HG02571 (cell line): Measurements from ENCODE around the gene CD109.
A peak's percentile ranks its signal among the peaks of the same experiment; 100 is the strongest.

ENCODE experiments used
- ATAC-seq: cut with Tn5 transposase; IDR thresholded peaks from one replicate; pipeline ENCODE4 v1.9.1; 2021; ENCODE audit warnings: mild to moderate bottlenecking, moderate library complexity; ENCODE audit not compliant: unreplicated experiment

CD109 gene

GRCh38 chr6:73724389-73724788 lies 28.4 kb downstream of the CD109 start:
- ATAC-seq, result no peak

DNA sequence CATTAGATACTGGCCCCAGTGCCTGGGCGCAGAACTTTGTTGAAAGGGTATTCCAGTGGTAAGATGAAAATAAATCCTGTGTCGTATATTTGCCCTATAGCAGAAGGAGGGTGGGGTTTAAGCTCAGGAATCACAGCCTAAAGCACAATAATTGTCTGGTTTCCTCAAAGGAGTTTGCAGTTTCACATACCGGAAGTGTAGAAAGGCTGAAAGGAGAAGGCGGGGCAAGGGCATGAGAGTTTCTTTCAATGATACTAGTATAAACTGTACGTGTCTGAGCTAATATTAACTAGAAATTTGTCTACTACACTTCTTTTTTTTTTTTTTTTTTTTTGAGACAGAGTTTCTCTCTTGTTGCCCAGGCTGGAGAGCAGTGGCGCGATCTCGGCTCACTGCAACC lies 29.2 kb downstream of the CD109 start:
- peak; percentile 53 for ATAC-seq

DNA sequence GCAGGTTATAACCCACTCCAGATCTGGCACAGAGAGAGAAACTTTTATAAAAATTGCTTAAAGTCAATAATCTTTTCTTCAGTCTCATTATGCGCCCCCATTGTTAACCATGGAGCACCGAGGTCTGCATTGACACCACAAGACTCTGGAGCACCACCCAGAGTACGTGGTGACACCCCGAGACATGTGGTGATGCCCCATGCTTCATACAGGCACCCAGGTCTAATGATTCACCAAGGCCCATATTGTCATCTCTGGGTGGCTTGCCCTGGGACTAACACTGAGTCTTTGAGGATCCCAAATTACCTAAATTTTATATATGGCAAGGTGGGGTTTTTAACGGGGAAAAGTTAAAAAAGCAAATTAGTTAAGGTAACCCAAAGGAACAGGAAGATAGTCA lies 31.1 kb downstream of the CD109 start:
- no peak for ATAC-seq

DNA sequence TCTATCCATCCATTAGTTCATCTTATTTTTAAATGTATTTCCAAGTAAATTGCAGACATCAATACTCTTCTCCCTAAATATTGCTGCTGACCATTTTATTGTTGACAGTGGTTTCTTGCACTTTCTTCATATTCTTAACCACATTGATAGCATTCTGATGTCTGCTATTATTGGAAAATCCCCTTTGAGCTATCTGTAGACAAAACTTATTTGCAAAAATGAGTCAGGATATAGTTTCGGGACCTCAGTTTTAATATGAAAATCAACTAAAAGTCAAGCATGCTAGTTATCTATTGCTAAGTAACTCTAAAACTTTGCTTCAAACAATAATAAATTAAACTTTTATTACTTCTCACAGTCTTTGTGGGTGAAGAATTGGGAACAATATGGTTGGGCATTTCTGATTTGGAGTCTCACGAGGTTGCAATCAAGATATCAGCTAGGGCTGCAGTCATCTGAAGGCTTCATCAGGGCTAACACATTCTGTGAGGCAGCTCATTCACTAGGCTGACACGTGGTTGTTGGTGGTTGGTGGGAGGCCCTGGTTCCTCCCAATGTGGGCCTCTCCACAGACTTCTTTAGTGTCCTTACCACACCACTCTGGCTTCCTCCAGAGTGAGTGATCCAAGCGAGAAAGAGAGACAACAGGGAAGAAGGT lies 32.7 kb downstream of the CD109 start:
- peak; percentile 38 for ATAC-seq

GRCh38 chr6:73731285-73731684 lies 35.3 kb downstream of the CD109 start:
- no peak for ATAC-seq

- peak; percentile 77 for ATAC-seq
Observed at GRCh38 chr6:73732845-73733675, 37.1 kb downstream of the CD109 start.

DNA sequence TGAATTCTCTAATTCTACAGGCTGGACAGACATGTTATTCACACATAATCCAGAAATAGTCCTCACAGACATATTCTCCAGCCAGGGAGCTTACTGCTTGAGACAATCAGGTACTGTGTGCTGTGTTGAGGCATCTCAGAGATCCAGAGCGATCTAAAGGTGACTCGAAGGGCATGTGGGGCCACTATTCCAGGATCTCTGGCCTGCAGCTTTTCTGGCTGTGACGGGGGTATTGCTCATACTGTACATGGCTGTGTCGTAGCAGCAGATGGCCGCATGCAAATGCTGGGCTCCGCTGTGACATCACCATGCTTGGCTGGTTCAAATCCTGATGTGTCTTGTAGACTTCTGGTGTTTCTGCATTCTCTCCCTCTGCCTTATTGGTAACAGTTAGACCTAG lies 37.8 kb downstream of the CD109 start:
- no peak for ATAC-seq

DNA sequence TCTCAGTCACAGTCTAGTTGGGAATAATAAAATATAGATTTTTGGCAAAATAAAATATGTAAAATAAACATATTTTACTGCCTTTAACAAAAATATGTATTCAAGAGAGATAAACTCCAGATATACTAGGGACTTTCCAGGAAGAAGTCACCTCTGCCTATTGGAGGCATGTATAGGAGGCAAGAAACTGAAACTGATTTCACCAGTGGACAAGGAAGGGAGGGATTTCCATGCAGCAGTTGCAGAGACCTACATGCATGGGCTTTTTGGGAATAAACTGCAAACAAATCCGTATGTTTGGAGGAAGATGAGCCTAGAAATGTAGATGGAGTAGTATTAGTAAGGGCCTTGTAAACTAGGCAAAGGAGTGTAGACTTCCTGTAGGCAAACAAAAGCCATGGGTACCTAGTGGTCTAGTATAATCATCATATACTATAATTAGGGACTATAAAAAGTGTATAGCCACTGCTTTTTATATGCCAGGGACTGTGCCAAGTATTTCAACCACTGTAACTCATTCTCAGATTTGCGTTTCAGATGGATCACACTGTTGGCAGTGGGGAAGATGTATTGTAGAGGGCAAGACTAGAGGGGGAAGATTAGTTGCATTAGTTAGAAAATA lies 38.9 kb downstream of the CD109 start:
- ATAC-seq, result no peak

DNA sequence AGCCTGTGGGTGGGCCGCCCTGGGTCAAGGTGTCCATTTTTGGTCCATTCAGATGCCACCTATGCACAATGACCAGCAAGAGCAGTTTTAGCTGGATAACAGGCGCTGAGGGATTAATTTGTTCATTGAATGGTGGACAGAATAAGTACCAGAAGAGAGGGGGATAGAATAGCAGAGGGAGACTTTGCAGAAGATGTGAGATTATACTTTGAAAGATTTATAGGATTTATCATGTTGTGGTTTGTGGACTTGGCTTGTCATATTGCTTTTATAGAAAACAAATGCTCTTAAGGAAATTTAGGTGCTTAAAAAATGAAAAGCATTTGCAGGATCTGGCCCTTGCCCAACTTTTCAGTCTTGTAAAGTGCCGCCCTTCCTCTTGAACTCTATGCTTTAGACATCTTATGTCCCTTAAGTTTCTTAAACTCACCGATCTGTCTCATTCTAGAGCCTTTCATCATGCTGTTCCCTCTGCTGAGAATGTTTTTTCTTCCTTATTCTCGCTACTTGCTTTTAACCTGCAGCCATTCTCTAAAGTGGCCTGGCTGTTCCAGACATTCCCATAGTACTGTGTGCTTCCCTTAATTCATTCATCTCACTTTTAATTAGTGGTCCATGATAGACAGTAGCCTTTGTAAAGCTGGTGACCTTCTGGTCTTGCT lies 42.5 kb downstream of the CD109 start:
- no peak for ATAC-seq

DNA sequence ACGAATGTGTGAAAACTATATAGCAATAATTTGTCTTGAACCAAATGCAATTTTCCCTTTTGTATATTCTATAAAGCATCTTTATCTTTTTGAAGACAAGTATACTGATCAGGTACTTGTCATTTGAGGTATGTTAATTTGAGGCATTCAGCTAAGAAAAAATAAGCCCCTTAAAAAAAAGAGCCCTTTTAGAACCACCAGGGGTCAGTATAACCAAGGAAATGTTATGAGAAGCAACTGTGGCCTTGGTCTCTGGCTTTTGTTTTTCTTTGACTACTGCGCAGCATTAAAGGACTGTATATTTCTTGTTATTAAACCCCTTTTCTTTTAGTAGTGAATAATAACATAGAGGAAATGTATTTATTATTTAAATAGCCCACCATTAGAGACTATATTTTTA lies 43.1 kb downstream of the CD109 start:
- ATAC-seq, result peak; percentile 64

GRCh38 chr6:73742433-73742832 lies 46.4 kb downstream of the CD109 start:
- no peak for ATAC-seq

DNA sequence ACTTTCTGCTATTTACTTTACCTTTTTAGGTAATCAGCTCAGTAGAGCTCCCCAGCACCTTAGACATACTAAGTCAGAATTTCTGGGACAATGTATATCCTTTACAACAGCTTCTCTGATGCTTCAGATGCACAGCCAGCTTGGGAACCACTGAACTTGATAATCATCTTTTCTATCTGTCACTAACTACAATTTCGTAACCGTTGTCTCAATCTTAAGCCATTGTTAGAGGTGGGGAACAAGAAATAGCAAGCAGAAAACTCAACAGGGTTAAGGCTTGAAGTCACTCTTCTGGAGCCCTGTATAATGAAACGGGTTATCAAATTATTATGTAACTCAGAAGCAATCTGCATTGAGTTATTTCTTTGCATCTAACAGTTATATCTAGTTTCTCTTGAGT lies 47.1 kb downstream of the CD109 start:
- ATAC-seq, result no peak

GRCh38 chr6:73743556-73743955 lies 47.6 kb downstream of the CD109 start:
- ATAC-seq, result no peak

GRCh38 chr6:73746787-73747186 lies 50.8 kb downstream of the CD109 start:
- ATAC-seq, result no peak

DNA sequence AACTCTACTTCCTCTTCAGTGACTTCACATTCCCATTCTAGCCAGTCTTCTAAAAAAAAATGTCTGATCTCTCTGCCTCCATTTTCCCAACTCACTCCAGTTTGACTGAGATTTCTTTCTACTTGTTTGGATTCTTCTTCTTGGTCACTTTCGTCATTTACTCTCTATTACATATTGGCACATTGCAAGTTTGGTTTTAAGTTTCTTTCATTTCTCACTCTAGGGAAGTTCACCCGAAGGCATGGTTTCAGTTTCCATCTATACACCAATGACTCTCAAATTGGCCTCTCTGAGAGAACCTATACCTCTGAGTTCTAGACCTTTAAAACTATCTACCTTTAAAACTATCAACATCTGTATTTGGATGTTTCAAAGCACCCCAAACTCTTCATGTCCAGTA lies 51.3 kb downstream of the CD109 start:
- ATAC-seq, result peak; percentile 99

GRCh38 chr6:73752943-73753342 lies 56.9 kb downstream of the CD109 start:
- ATAC-seq, result no peak

- ATAC-seq, result no peak
Observed at GRCh38 chr6:73766040-73766439, 70.0 kb downstream of the CD109 start.

DNA sequence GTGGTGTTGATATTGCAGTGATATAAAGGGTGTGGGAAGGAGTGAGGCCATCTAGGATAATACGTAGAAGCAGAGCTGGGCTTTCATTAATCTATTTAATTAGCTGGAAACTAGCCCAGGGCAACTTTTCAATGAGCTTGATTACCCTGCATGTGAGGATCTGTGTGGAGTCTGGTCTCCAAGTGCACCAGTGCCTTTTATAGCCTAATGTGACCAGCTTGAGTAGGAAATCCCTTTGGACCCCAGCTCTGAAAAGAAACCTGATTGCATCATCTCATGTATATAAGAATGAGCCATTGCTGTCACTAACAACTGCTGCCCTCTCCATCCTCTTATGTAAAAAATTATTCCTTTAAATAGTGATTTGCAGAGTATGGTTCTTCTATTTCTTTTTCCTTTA lies 72.6 kb downstream of the CD109 start:
- ATAC-seq, result no peak

DNA sequence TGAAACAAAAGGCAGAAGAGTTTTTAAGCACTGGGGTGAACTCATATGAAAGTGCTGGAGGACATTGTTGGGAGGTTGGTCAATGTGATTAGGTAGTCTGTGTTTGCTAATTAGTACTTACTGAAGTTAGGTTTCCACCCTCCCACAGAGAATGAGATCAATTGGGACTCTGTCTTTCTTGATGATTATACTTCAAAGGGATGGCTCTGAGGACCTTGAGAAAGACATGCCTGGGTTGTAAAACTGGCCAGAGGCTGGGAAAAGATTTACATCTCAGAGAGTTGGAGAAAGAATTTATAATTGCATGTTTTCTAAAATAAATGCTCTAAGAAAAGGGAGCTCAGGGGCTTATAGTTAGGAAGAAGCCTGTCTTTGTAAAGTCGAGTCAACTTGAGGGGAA lies 74.0 kb downstream of the CD109 start:
- no peak for ATAC-seq

GRCh38 chr6:73774311-73774774 lies 78.3 kb downstream of the CD109 start:
- no peak for ATAC-seq

DNA sequence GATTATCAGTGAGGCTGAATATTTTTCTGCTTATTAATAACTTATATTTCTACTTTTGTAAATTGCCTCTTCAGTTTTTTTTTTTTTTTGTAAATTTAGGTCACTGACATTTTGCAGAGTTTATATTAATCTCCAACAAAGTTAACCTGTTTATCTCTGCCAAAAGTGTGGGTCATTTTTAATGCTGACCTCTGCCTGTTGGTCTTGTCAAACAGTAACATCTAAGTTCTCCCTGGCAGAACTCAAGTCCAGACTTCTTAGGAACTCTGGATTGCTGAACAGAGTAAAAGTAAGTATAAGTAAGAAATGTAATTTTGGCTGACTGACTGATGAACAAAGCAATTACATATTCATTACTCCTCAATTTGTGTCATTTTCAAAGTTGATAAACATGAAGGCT lies 83.9 kb downstream of the CD109 start:
- ATAC-seq, result no peak
